Body of pancreas (tissue), 4 donors: ENCODE measurements around the gene EDN1. TPM values are rescaled to one million over a fixed set of nuclear protein-coding genes. Genes with fewer than 3 reads are reported as not detected.

Source experiments
- ATAC-seq: fragments of 150-250 bp; one replicate; pipeline ENCODE4 v1.9.1; 2016
- DNase-seq, 4 donors: peaks; one replicate each; pipeline ENCODE4 v3.0.0-alpha.2; 2019
- H3K27ac ChIP-seq, 4 donors: fragments of 200-600 bp; sonication (generic); 1 replicate in 3 of 4; 2 replicates in 1 of 4; pipeline versions ENCODE4 v1.5.1 to v1.6.1; 2016 to 2019; ENCODE audit warnings: mild to moderate bottlenecking in 1 of 4, mixed read lengths in 1 of 4, moderate library complexity in 1 of 4
- H3K27me3 ChIP-seq, 2 donors: fragments of 200-600 bp; sonication (generic); one replicate each; pipeline ENCODE4 v1.6.0; 2016; ENCODE audit warnings: mild to moderate bottlenecking in 1 of 2
- H3K36me3 ChIP-seq, 2 donors: fragments of 200-600 bp; sonication (generic); replicated peaks in 1 of 2; 2 replicates each; pipeline ENCODE4 v1.5.1; 2016; ENCODE audit warnings: low read depth in 2 of 2; ENCODE audit not compliant: insufficient read depth in 1 of 2
- H3K4me1 ChIP-seq: fragments of 200-600 bp; sonication (generic); one replicate; pipeline ENCODE4 v1.6.0; 2016
- H3K4me3 ChIP-seq, 2 donors: fragments of 200-600 bp; sonication (generic); 1 replicate in 1 of 2; 2 replicates in 1 of 2; pipeline ENCODE4 v1.5.1; 2016 to 2019
- H3K9me3 ChIP-seq, 3 donors: fragments of 200-600 bp; sonication (generic); 1 replicate in 2 of 3; 2 replicates in 1 of 3; pipeline ENCODE4 v1.5.1; 2016
- CTCF ChIP-seq, 7 experiments: fragments of 450-650 bp in 4 of 7; fragments of 200-600 bp in 3 of 7; sonication (generic) in 3 of 7; IDR thresholded peaks; one replicate each; pipeline ENCODE4 v1.5.1; 2016 to 2019; ENCODE audit warnings: antibody characterized with exemption in 7 of 7
- POLR2A ChIP-seq, 3 donors: fragments of 450-650 bp; IDR thresholded peaks; one replicate each; pipeline ENCODE4 v1.6.1; 2016; ENCODE audit warnings: antibody characterized with exemption in 3 of 3, mild to moderate bottlenecking in 2 of 3
- WGBS, 2 donors: methylation state at CpG; one replicate each; pipeline ENCODE4 v1.1.5; 2017; 5-methylcytosine and 5-hydroxymethylcytosine counted together
- intact Hi-C: fragments of 100-400 bp; cut with DNase I; formaldehyde crosslinking; loops from one replicate; pipeline ENCODE4 v1.15.1; 2023
- total RNA-seq, 2 donors: library from RNA; depleted of rRNA; stranded (reverse); fragments of >200 nt; gene quantifications; one replicate each; pipeline ENCODE4 v1.1.0, GENCODE V29; 2016

The EDN1 gene
- total RNA-seq, 2 donors from 2014 or later, result 0.66 to 19.7 TPM

GRCh38 chr6:12276930-12277315 is 13.2 kb upstream of the EDN1 start:
- H3K9me3 ChIP-seq, result no peaks in the 10 kb centered on the region
- H3K36me3 ChIP-seq, result no peaks in the 10 kb centered on the region
- no peak for TF ChIP-seq POLR2A (IDR thresholded peaks at IDR 0.05)
- TF ChIP-seq CTCF (IDR thresholded peaks at IDR 0.05), result no peak
- ATAC-seq, result no peak
- H3K27me3 ChIP-seq, result no peaks in the 10 kb centered on the region
- H3K4me1 ChIP-seq, result no peaks in the 10 kb centered on the region
- 79 to 92% methylated on average over 1 of the region's 1 CpG for WGBS, 2 donors
- no peak for DNase-seq
- H3K27ac ChIP-seq, result no peak overlapping the region
- H3K4me3 ChIP-seq, result no peak overlapping the region
- intact Hi-C loops, result no loop called here

- TF ChIP-seq POLR2A (IDR thresholded peaks at IDR 0.05), result no peak
- TF ChIP-seq CTCF (IDR thresholded peaks at IDR 0.05), result no peak
- H3K27ac ChIP-seq, result no peak overlapping the region
Observed at GRCh38 chr6:12277386-12277785, 12.8 kb upstream of the EDN1 start.

GRCh38 chr6:12278915-12279314 is 11.2 kb upstream of the EDN1 start:
- ATAC-seq (no peak), DNase-seq (no peak)
- TF ChIP-seq CTCF (IDR thresholded peaks at IDR 0.05) (no peak), POLR2A (IDR thresholded peaks at IDR 0.05) (no peak)
- no peaks in the 10 kb centered on the region for H3K36me3 ChIP-seq
- H3K4me3 ChIP-seq, result no peak overlapping the region
- no peak overlapping the region for H3K27ac ChIP-seq
- intact Hi-C loops, result no loop called here
- no peaks in the 10 kb centered on the region for H3K27me3 ChIP-seq
- peaks cover 10% of the 10 kb centered on the region for H3K4me1 ChIP-seq
- no peaks in the 10 kb centered on the region for H3K9me3 ChIP-seq

More at GRCh38 chr6:12277386-12277785, 12.8 kb upstream of the EDN1 start:
- Histone ChIP-seq H3K4me3 (no peak overlapping the region), H3K36me3 (no peaks in the 10 kb centered on the region), H3K9me3 (no peaks in the 10 kb centered on the region), H3K4me1 (peaks cover 4% of the 10 kb centered on the region), H3K27me3 (no peaks in the 10 kb centered on the region)
- no peak for DNase-seq
- 87 to 90% methylated on average over 9 of the region's 9 CpGs for WGBS, 2 donors
- intact Hi-C loops, result no loop called here
- ATAC-seq, result no peak

GRCh38 chr6:12279322-12280091 is 10.7 kb upstream of the EDN1 start:
- no peak for DNase-seq
- H3K36me3 ChIP-seq, result no peaks in the 10 kb centered on the region
- H3K4me3 ChIP-seq, result no peak overlapping the region
- intact Hi-C loops, result no loop called here
- no peak for TF ChIP-seq POLR2A (IDR thresholded peaks at IDR 0.05)
- H3K27me3 ChIP-seq, result no peaks in the 10 kb centered on the region
- H3K9me3 ChIP-seq, result no peaks in the 10 kb centered on the region
- peaks cover 10% of the 10 kb centered on the region for H3K4me1 ChIP-seq
- WGBS, 2 donors, result 65 to 68% methylated on average over 4 of the region's 4 CpGs
- ATAC-seq, result no peak
- H3K27ac ChIP-seq, result no peak overlapping the region

- H3K27me3 ChIP-seq, result no peaks in the 10 kb centered on the region
- H3K4me3 ChIP-seq, result no peak overlapping the region
- H3K4me1 ChIP-seq, result peaks cover 10% of the 10 kb centered on the region
- no peak for DNase-seq
- H3K36me3 ChIP-seq, result no peaks in the 10 kb centered on the region
- H3K9me3 ChIP-seq, result no peaks in the 10 kb centered on the region
- TF ChIP-seq POLR2A (IDR thresholded peaks at IDR 0.05) (no peak), CTCF (IDR thresholded peaks at IDR 0.05) (no peak)
- intact Hi-C loops, result no loop called here
- ATAC-seq, result no peak
- no peak overlapping the region for H3K27ac ChIP-seq
- WGBS, 2 donors, result 89 to 94% methylated on average over 5 of the region's 5 CpGs
Observed at GRCh38 chr6:12280458-12280857, 9.7 kb upstream of the EDN1 start.
